NOMO-1 (cell line): ENCODE data around the gene NUMA1.
A peak's percentile ranks its signal among the peaks of the same experiment; 100 is the strongest.

Source experiments
- DNase-seq, 2 experiments: peaks; one replicate each; lab custom pipeline; 2025; ENCODE audit not compliant: unreplicated experiment in 2 of 2; lab: John Stamatoyannopoulos, UW

NUMA1 gene

GRCh38 chr11:72003776-72004171 is 76.6 kb downstream of the NUMA1 start:
- no peak for DNase-seq

GRCh38 chr11:72002841-72003775 is 77.2 kb downstream of the NUMA1 start:
- no peak for DNase-seq

- no peak for DNase-seq
Measured at GRCh38 chr11:72001834-72002591, 78.3 kb downstream of the NUMA1 start.

GRCh38 chr11:72001285-72001684 is 79.1 kb downstream of the NUMA1 start:
- no peak for DNase-seq

- DNase-seq = no peak
Measured at GRCh38 chr11:72000202-72000867, 80.0 kb downstream of the NUMA1 start.

GRCh38 chr11:71999798-72000197 is 80.5 kb downstream of the NUMA1 start:
- no peak for DNase-seq

GRCh38 chr11:71999362-71999761 is 81.0 kb downstream of the NUMA1 start:
- no peak for DNase-seq

GRCh38 chr11:71998649-71999310 is 81.6 kb downstream of the NUMA1 start, which contains the start of gene IL18BP:
IL18BP (plus strand) TSS chr11:71998909; CDS start chr11:71999985, 1,076 bp downstream.
- DNase-seq = peak; percentile 55 to 68

GRCh38 chr11:71998061-71998460 is 82.3 kb downstream of the NUMA1 start:
- DNase-seq = no peak

GRCh38 chr11:71997594-71997993 is 82.7 kb downstream of the NUMA1 start:
- no peak for DNase-seq

- DNase-seq = peak; percentile 25 to 55
Measured at GRCh38 chr11:71996946-71997345, 83.4 kb downstream of the NUMA1 start.

- no peak for DNase-seq
Measured at GRCh38 chr11:71996517-71996916, 83.8 kb downstream of the NUMA1 start.

GRCh38 chr11:71995726-71996291 is 84.5 kb downstream of the NUMA1 start:
- DNase-seq = no peak

GRCh38 chr11:71994786-71995185 is 85.6 kb downstream of the NUMA1 start:
- DNase-seq = no peak

- DNase-seq = no peak
Measured at GRCh38 chr11:71992136-71992730, 88.1 kb downstream of the NUMA1 start.

GRCh38 chr11:71991494-71991893 is 88.8 kb downstream of the NUMA1 start:
- peak; percentile 73 to 95 for DNase-seq

- DNase-seq = no peak
Measured at GRCh38 chr11:71990701-71991100, 89.6 kb downstream of the NUMA1 start.

GRCh38 chr11:71988050-71988449 is 92.3 kb downstream of the NUMA1 start:
- DNase-seq = no peak

- DNase-seq = no peak
Measured at GRCh38 chr11:71987521-71987920, 92.8 kb downstream of the NUMA1 start.

- peak in 1 of 2 experiments; percentile 54 for DNase-seq
Measured at GRCh38 chr11:71986131-71986530, 94.2 kb downstream of the NUMA1 start.
